Body of pancreas (tissue), 4 donors: ENCODE results near the gene MCCD1. TPM values are rescaled to one million over a fixed set of nuclear protein-coding genes. Genes with fewer than 3 reads are reported as not detected.

Experiments used
- ATAC-seq: fragments of 150-250 bp; one replicate; pipeline ENCODE4 v1.9.1; 2016
- DNase-seq, 4 donors: peaks; one replicate each; pipeline ENCODE4 v3.0.0-alpha.2; 2019
- H3K27ac ChIP-seq, 4 donors: fragments of 200-600 bp; sonication (generic); 1 replicate in 3 of 4; 2 replicates in 1 of 4; pipeline versions ENCODE4 v1.5.1 to v1.6.1; 2016 to 2019; ENCODE audit warnings: mild to moderate bottlenecking in 1 of 4, mixed read lengths in 1 of 4, moderate library complexity in 1 of 4
- H3K27me3 ChIP-seq, 2 donors: fragments of 200-600 bp; sonication (generic); one replicate each; pipeline ENCODE4 v1.6.0; 2016; ENCODE audit warnings: mild to moderate bottlenecking in 1 of 2
- H3K36me3 ChIP-seq, 2 donors: fragments of 200-600 bp; sonication (generic); replicated peaks in 1 of 2; 2 replicates each; pipeline ENCODE4 v1.5.1; 2016; ENCODE audit warnings: low read depth in 2 of 2; ENCODE audit not compliant: insufficient read depth in 1 of 2
- H3K4me1 ChIP-seq: fragments of 200-600 bp; sonication (generic); one replicate; pipeline ENCODE4 v1.6.0; 2016
- H3K4me3 ChIP-seq, 2 donors: fragments of 200-600 bp; sonication (generic); 1 replicate in 1 of 2; 2 replicates in 1 of 2; pipeline ENCODE4 v1.5.1; 2016 to 2019
- H3K9me3 ChIP-seq, 3 donors: fragments of 200-600 bp; sonication (generic); 1 replicate in 2 of 3; 2 replicates in 1 of 3; pipeline ENCODE4 v1.5.1; 2016
- POLR2A ChIP-seq, 3 donors: fragments of 450-650 bp; IDR thresholded peaks; one replicate each; pipeline ENCODE4 v1.6.1; 2016; ENCODE audit warnings: antibody characterized with exemption in 3 of 3, mild to moderate bottlenecking in 2 of 3
- WGBS, 2 donors: methylation state at CpG; one replicate each; pipeline ENCODE4 v1.1.5; 2017; 5-methylcytosine and 5-hydroxymethylcytosine counted together
- intact Hi-C: fragments of 100-400 bp; cut with DNase I; formaldehyde crosslinking; loops from one replicate; pipeline ENCODE4 v1.15.1; 2023
- total RNA-seq, 2 donors: library from RNA; depleted of rRNA; stranded (reverse); fragments of >200 nt; gene quantifications; one replicate each; pipeline ENCODE4 v1.1.0, GENCODE V29; 2016
- TF ChIP-seq, protein P1 (sequence below), 7 experiments: fragments of 450-650 bp in 4 of 7; fragments of 200-600 bp in 3 of 7; sonication (generic) in 3 of 7; IDR thresholded peaks; one replicate each; pipeline ENCODE4 v1.5.1; 2016 to 2019; ENCODE audit warnings: antibody characterized with exemption in 7 of 7

MCCD1 gene
- total RNA-seq, 2 donors from 2014 or later, result not detected

DNA sequence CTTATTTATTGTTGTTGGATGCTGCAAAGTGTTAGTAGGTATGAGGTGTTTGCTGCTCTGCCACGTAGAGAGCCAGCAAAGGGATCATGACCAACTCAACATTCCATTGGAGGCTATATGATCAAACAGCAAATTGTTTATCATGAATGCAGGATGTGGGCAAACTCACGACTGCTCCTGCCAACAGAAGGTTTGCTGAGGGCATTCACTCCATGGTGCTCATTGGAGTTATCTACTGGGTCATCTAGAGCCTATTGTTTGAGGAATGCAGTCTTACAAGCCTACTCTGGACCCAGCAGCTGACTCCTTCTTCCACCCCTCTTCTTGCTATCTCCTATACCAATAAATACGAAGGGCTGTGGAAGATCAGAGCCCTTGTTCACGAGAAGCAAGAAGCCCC lies 18.8 kb upstream of the MCCD1 start:
- intact Hi-C loops, result no loop called here
- H3K27ac ChIP-seq, result no peak overlapping the region
- no peaks in the 10 kb centered on the region for H3K27me3 ChIP-seq
- H3K4me1 ChIP-seq, result no peaks in the 10 kb centered on the region
- no peak for TF ChIP-seq POLR2A (IDR thresholded peaks at IDR 0.05)
- TF ChIP-seq, protein P1, sequence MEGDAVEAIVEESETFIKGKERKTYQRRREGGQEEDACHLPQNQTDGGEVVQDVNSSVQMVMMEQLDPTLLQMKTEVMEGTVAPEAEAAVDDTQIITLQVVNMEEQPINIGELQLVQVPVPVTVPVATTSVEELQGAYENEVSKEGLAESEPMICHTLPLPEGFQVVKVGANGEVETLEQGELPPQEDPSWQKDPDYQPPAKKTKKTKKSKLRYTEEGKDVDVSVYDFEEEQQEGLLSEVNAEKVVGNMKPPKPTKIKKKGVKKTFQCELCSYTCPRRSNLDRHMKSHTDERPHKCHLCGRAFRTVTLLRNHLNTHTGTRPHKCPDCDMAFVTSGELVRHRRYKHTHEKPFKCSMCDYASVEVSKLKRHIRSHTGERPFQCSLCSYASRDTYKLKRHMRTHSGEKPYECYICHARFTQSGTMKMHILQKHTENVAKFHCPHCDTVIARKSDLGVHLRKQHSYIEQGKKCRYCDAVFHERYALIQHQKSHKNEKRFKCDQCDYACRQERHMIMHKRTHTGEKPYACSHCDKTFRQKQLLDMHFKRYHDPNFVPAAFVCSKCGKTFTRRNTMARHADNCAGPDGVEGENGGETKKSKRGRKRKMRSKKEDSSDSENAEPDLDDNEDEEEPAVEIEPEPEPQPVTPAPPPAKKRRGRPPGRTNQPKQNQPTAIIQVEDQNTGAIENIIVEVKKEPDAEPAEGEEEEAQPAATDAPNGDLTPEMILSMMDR (IDR thresholded peaks at IDR 0.05), result no peak
- no peaks in the 10 kb centered on the region for H3K9me3 ChIP-seq
- WGBS, 2 donors, result 49 to 69% methylated on average over 4 of the region's 4 CpGs
- DNase-seq (no peak), ATAC-seq (no peak)
- no peaks in the 10 kb centered on the region for H3K36me3 ChIP-seq
- H3K4me3 ChIP-seq, result no peak overlapping the region

DNA sequence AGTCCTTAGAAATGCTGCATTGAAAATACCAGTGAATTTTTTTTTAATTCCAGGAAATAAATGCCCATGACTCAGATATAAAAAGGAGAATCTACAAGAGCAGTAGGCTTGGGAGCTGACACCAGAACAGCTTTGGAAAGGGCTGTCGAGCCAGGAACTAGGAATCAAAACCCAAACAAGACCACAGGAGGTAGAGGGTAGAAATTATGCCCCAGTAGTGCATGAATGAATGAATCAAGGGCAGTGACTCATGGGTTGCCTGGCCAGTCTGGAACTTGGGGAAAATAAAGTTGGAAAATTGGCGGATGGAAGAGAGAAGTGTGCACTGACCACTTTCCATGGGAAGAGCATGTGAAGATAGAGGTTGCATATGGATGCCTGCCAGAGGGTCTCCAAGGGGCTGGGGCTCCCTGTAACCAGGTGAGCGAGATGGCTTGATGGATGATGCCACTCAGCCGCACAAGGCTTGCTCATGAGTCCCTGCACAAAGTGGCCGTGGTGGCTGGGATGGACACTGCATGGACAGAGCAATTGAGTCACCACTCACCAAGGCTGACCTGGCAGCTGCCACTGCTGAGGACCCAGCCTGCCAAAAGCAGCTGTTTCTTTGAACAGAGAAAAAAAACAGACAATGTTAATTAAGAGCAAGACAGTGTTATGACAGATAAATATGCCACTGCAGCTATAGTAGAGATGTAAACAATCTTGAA lies 15.2 kb upstream of the MCCD1 start:
- H3K9me3 ChIP-seq, result no peaks in the 10 kb centered on the region
- H3K4me1 ChIP-seq, result no peaks in the 10 kb centered on the region
- WGBS, 2 donors, result 66 to 70% methylated on average over 4 to 5 of the region's 5 CpGs
- no peak overlapping the region for H3K27ac ChIP-seq
- H3K4me3 ChIP-seq, result no peak overlapping the region
- no peak for DNase-seq
- ATAC-seq, result no peak
- intact Hi-C loops, result no loop called here
- no peak for TF ChIP-seq POLR2A (IDR thresholded peaks at IDR 0.05)
- TF ChIP-seq, protein P1 (IDR thresholded peaks at IDR 0.05), result no peak
- H3K27me3 ChIP-seq, result no peaks in the 10 kb centered on the region
- no peaks in the 10 kb centered on the region for H3K36me3 ChIP-seq

DNA sequence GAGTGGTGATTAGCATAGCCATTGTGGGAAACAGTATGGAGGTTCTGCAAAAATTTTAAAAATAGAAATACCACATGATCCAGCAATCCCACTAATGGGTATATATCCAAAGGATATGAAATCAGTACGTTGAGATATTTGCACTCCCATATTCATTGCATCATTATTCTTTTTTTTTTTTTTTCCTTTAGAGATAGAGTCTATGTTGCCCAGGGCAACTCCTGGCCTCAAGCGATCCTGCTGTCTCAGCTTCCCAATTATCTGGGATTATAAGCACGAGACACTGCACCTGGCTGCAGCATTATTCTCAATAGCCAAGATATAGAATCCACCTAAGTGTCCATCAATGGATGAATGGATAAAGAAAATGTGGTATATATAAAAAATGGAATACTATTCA lies 6.9 kb upstream of the MCCD1 start:
- no peak for DNase-seq
- no peak for ATAC-seq

DNA sequence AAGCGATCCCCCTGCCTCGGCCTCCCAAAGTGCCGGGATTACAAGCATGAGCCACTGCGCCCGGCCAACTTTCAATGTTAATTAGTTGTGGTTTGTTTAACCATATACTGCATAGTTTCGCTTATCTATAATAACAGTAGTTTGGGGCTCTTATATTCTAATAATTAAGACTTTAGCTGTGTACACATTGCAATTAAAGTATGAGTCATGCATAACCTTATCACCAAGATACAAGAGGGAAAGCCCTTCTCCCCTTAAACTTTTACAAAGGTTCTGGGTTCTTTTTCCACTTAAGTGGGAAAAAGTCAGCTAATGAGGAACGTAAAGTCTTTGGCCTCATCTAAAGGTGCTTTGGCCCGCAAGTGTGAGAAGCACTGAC lies 3.2 kb upstream of the MCCD1 start:
- intact Hi-C loops, result no loop called here
- ATAC-seq (no peak), DNase-seq (no peak)
- Histone ChIP-seq H3K9me3 (no peaks in the 10 kb centered on the region), H3K4me1 (peaks cover 11% of the 10 kb centered on the region), H3K27me3 (no peaks in the 10 kb centered on the region), H3K4me3 (no peak overlapping the region), H3K36me3 (peaks cover under 1 to 2% of the 10 kb centered on the region in 2 donors), H3K27ac (no peak overlapping the region)
- TF ChIP-seq, protein P1 (IDR thresholded peaks at IDR 0.05), result no peak
- TF ChIP-seq POLR2A (IDR thresholded peaks at IDR 0.05), result no peak
- 72 to 74% methylated on average over 8 of the region's 8 CpGs for whole genome bisulfite sequencing, 2 donors

More for the DNA sequence above, 6.9 kb upstream of the MCCD1 start:
- Histone ChIP-seq H3K4me3 (no peak overlapping the region), H3K4me1 (no peaks in the 10 kb centered on the region), H3K27me3 (no peaks in the 10 kb centered on the region), H3K27ac (no peak overlapping the region), H3K36me3 (no peaks in the 10 kb centered on the region), H3K9me3 (no peaks in the 10 kb centered on the region)
- TF ChIP-seq POLR2A (IDR thresholded peaks at IDR 0.05), result no peak
- TF ChIP-seq, protein P1 (IDR thresholded peaks at IDR 0.05), result no peak
- intact Hi-C loops, result no loop called here
- 68 to 78% methylated on average over 3 of the region's 3 CpGs for WGBS, 2 donors
